Lower lobe of right lung (tissue), 2 donors: ENCODE data around the gene RPN2. TPM values are rescaled to one million over a fixed set of nuclear protein-coding genes. Genes with fewer than 3 reads are reported as not detected.

ENCODE experiments used
- ATAC-seq, 2 donors: fragments of 200-7000 bp; cut with Tn5 transposase; one replicate each; pipeline ENCODE4 v1.9.1; 2020 to 2022; ENCODE audit warnings: mild to moderate bottlenecking in 2 of 2, moderate library complexity in 2 of 2
- DNase-seq: peaks from one replicate; pipeline ENCODE4 v3.0.0-alpha.2; 2020
- H3K27ac ChIP-seq: fragments of 200-600 bp; one replicate; pipeline ENCODE4 v1.8.0; 2022
- H3K27me3 ChIP-seq: fragments of 200-600 bp; one replicate; pipeline ENCODE4 v1.8.0; 2022; ENCODE audit warnings: low read depth
- H3K36me3 ChIP-seq: fragments of 200-600 bp; one replicate; pipeline ENCODE4 v1.8.0; 2022; ENCODE audit warnings: mild to moderate bottlenecking
- H3K4me1 ChIP-seq: fragments of 200-600 bp; one replicate; pipeline ENCODE4 v1.8.0; 2022
- H3K4me3 ChIP-seq: fragments of 200-600 bp; one replicate; pipeline ENCODE4 v1.8.0; 2022; ENCODE audit warnings: mild to moderate bottlenecking
- H3K9me3 ChIP-seq: fragments of 200-600 bp; one replicate; pipeline ENCODE4 v1.8.0; 2022
- CTCF ChIP-seq: fragments of 200-600 bp; IDR thresholded peaks from one replicate; pipeline ENCODE4 v1.8.0; 2022; ENCODE audit warnings: antibody characterized with exemption, mild to moderate bottlenecking
- intact Hi-C: fragments of 100-400 bp; cut with DNase I; formaldehyde crosslinking; loops from one replicate; pipeline ENCODE4 v1.11.0; 2022
- total RNA-seq: library from RNA; stranded (reverse); fragmentation: NEBNext Ultra II Directional; extraction: Animal tissue kit (Norgen Biotek cat#: 25700); gene quantifications from one replicate; pipeline ENCODE4 v1.2.1, GENCODE V29; 2021
- donor health status: DM: no; HTN: yes; CAD: no; lungs with severe emphysema.

The RPN2 gene
- total RNA-seq, 1 donor from 2014 or later: 160 TPM

- no peaks in the 10 kb centered on the region for H3K27me3 ChIP-seq
- no peak overlapping the region for H3K27ac ChIP-seq
- TF ChIP-seq CTCF: no peak
- H3K4me3 ChIP-seq: no peak overlapping the region
- no peak for DNase-seq
- intact Hi-C loops: no loop called here
- H3K4me1 ChIP-seq: peaks cover 20% of the 10 kb centered on the region
- H3K36me3 ChIP-seq: no peaks in the 10 kb centered on the region
- ATAC-seq: no peak
- H3K9me3 ChIP-seq: no peaks in the 10 kb centered on the region
Measured at GRCh38 chr20:37285664-37286374, 106.7 kb downstream of the RPN2 start.

GRCh38 chr20:37288091-37288490 lies 109.0 kb downstream of the RPN2 start:
- ATAC-seq (peak; percentile 18 to 52), DNase-seq (peak; percentile 56)
- Histone ChIP-seq H3K27me3 (no peaks in the 10 kb centered on the region), H3K27ac (peak overlapping the region; percentile 97), H3K9me3 (no peaks in the 10 kb centered on the region), H3K4me3 (no peak overlapping the region), H3K36me3 (no peaks in the 10 kb centered on the region), H3K4me1 (peaks cover 31% of the 10 kb centered on the region)
- no peak for TF ChIP-seq CTCF
- intact Hi-C loops: no loop called here

- ATAC-seq: no peak
Measured at GRCh38 chr20:37290158-37290810, 111.2 kb downstream of the RPN2 start.

More at GRCh38 chr20:37290158-37290810, 111.2 kb downstream of the RPN2 start:
- H3K9me3 ChIP-seq: no peaks in the 10 kb centered on the region
- DNase-seq: no peak
- H3K36me3 ChIP-seq: no peaks in the 10 kb centered on the region
- no peaks in the 10 kb centered on the region for H3K27me3 ChIP-seq
- H3K4me1 ChIP-seq: peaks cover 40% of the 10 kb centered on the region
- peak overlapping the region; percentile 97 for H3K27ac ChIP-seq
- peak overlapping the region; percentile 97 for H3K4me3 ChIP-seq
- intact Hi-C loops: no loop called here
- no peak for TF ChIP-seq CTCF

Other genes with a start within 250 kb of the RPN2 start
- 293 TPM for gene SAMHD1, start 227.6 kb upstream of the RPN2 start, total RNA-seq
- 7.6 TPM for gene RBL1, start 83.3 kb upstream of the RPN2 start, total RNA-seq
- gene MROH8, start 218 bp downstream of the RPN2 start, total RNA-seq: 3.9 TPM
- gene GHRH, start 82.5 kb downstream of the RPN2 start, total RNA-seq: not detected
- 28.2 TPM for gene MANBAL, start 110.3 kb downstream of the RPN2 start, total RNA-seq
- 72.7 TPM for gene SRC, start 166.8 kb downstream of the RPN2 start, total RNA-seq